ENCODE data around the gene OR2W3.

The OR2W3 gene

GRCh38 chr1:247883346-247883745, 12.0 kb upstream of the OR2W3 start:
- FAIRE-seq (no peak), DNase-seq (ENCODE audit: insufficient read length) (no peak)
- TF ChIP-seq POLR2A (IDR thresholded peaks at IDR 0.05; ENCODE audit: low read depth, low read length) (no peak), TAF1 (IDR thresholded peaks at IDR 0.05; ENCODE audit: borderline replicate concordance, low read depth, low read length) (no peak), POLR2AphosphoS5 (IDR thresholded peaks at IDR 0.05; ENCODE audit: low read depth, low read length) (no peak)

- no peak for TF ChIP-seq POLR2AphosphoS5 (IDR thresholded peaks at IDR 0.05; ENCODE audit: low read depth, low read length)
- TF ChIP-seq POLR2A (IDR thresholded peaks at IDR 0.05; ENCODE audit: low read depth, low read length), result no peak
- no peak for TF ChIP-seq TAF1 (IDR thresholded peaks at IDR 0.05; ENCODE audit: borderline replicate concordance, low read depth, low read length)
- no peak for DNase-seq (ENCODE audit: insufficient read length)
- FAIRE-seq, result no peak
These were observed 10.5 kb upstream of the OR2W3 start for GRCh38 chr1:247884797-247885413.

- FAIRE-seq, result no peak
- no peak for TF ChIP-seq POLR2AphosphoS5 (IDR thresholded peaks at IDR 0.05; ENCODE audit: low read depth, low read length)
- TF ChIP-seq POLR2A (IDR thresholded peaks at IDR 0.05; ENCODE audit: low read depth, low read length), result no peak
- no peak for TF ChIP-seq TAF1 (IDR thresholded peaks at IDR 0.05; ENCODE audit: borderline replicate concordance, low read depth, low read length)
- DNase-seq (ENCODE audit: insufficient read length), result no peak
These were observed 589 bp downstream of the OR2W3 start for GRCh38 chr1:247895976-247896375.

- TF ChIP-seq POLR2A (IDR thresholded peaks at IDR 0.05; ENCODE audit: low read depth, low read length), result no peak
- no peak for TF ChIP-seq TAF1 (IDR thresholded peaks at IDR 0.05; ENCODE audit: borderline replicate concordance, low read depth, low read length)
- no peak for TF ChIP-seq POLR2AphosphoS5 (IDR thresholded peaks at IDR 0.05; ENCODE audit: low read depth, low read length)
- no peak for FAIRE-seq
- DNase-seq (ENCODE audit: insufficient read length), result no peak
These were observed 8.7 kb downstream of the OR2W3 start for GRCh38 chr1:247904122-247904521.

- DNase-seq (ENCODE audit: insufficient read length) (no peak), FAIRE-seq (no peak)
- TF ChIP-seq TAF1 (IDR thresholded peaks at IDR 0.05; ENCODE audit: borderline replicate concordance, low read depth, low read length) (no peak), POLR2A (IDR thresholded peaks at IDR 0.05; ENCODE audit: low read depth, low read length) (no peak), POLR2AphosphoS5 (IDR thresholded peaks at IDR 0.05; ENCODE audit: low read depth, low read length) (no peak)
These were observed 9.8 kb downstream of the OR2W3 start for GRCh38 chr1:247905181-247905580.

- FAIRE-seq (no peak), DNase-seq (ENCODE audit: insufficient read length) (no peak)
- TF ChIP-seq POLR2AphosphoS5 (IDR thresholded peaks at IDR 0.05; ENCODE audit: low read depth, low read length) (no peak), POLR2A (IDR thresholded peaks at IDR 0.05; ENCODE audit: low read depth, low read length) (no peak), TAF1 (IDR thresholded peaks at IDR 0.05; ENCODE audit: borderline replicate concordance, low read depth, low read length) (no peak)
These were observed 10.6 kb downstream of the OR2W3 start for GRCh38 chr1:247905910-247906503.

DNA sequence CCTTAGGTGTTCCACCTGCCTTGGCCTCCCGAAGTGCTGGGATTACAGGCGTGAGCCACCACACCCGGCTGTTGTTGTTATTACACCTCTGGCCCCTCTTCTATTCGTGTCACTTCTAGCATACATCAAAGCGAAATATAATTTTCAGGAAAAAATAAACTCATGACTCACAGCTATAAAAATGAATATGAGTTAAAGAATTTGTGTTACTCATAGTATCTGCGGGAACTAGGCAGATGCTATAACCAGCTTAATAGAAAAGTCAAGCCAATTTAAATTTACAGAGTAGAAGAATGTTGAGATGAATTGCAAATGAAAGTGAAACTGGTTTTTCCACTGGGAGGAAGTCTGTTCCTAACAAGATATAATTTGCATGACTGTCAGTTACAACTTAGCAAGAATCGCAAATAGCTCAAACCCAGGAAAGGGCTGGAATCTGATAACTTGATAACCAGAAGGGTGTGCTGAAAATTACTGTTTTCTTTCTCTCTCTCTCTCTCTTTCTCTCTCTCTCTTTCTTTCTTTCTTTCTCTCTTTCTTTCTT, 11.2 kb downstream of the OR2W3 start:
- DNase-seq (ENCODE audit: insufficient read length) (no peak), FAIRE-seq (no peak)

GRCh38 chr1:247908766-247909165, 13.4 kb downstream of the OR2W3 start:
- FAIRE-seq, result no peak
- no peak for DNase-seq (ENCODE audit: insufficient read length)
- TF ChIP-seq POLR2AphosphoS5 (IDR thresholded peaks at IDR 0.05; ENCODE audit: low read depth, low read length) (no peak), TAF1 (IDR thresholded peaks at IDR 0.05; ENCODE audit: borderline replicate concordance, low read depth, low read length) (no peak), POLR2A (IDR thresholded peaks at IDR 0.05; ENCODE audit: low read depth, low read length) (no peak)

More for the DNA sequence above, 11.2 kb downstream of the OR2W3 start:
- TF ChIP-seq POLR2AphosphoS5 (IDR thresholded peaks at IDR 0.05; ENCODE audit: low read depth, low read length), result no peak
- TF ChIP-seq TAF1 (IDR thresholded peaks at IDR 0.05; ENCODE audit: borderline replicate concordance, low read depth, low read length), result no peak
- no peak for TF ChIP-seq POLR2A (IDR thresholded peaks at IDR 0.05; ENCODE audit: low read depth, low read length)

GRCh38 chr1:247913786-247914185, 18.4 kb downstream of the OR2W3 start:
- FAIRE-seq (no peak), DNase-seq (ENCODE audit: insufficient read length) (no peak)

GRCh38 chr1:247914941-247915662, 19.7 kb downstream of the OR2W3 start:
- DNase-seq (ENCODE audit: insufficient read length) (no peak), FAIRE-seq (no peak)
- TF ChIP-seq POLR2A (IDR thresholded peaks at IDR 0.05; ENCODE audit: low read depth, low read length) (no peak), TAF1 (IDR thresholded peaks at IDR 0.05; ENCODE audit: borderline replicate concordance, low read depth, low read length) (no peak), POLR2AphosphoS5 (IDR thresholded peaks at IDR 0.05; ENCODE audit: low read depth, low read length) (no peak)

More at GRCh38 chr1:247913786-247914185, 18.4 kb downstream of the OR2W3 start:
- TF ChIP-seq POLR2AphosphoS5 (IDR thresholded peaks at IDR 0.05; ENCODE audit: low read depth, low read length), result no peak
- no peak for TF ChIP-seq TAF1 (IDR thresholded peaks at IDR 0.05; ENCODE audit: borderline replicate concordance, low read depth, low read length)
- no peak for TF ChIP-seq POLR2A (IDR thresholded peaks at IDR 0.05; ENCODE audit: low read depth, low read length)

DNA sequence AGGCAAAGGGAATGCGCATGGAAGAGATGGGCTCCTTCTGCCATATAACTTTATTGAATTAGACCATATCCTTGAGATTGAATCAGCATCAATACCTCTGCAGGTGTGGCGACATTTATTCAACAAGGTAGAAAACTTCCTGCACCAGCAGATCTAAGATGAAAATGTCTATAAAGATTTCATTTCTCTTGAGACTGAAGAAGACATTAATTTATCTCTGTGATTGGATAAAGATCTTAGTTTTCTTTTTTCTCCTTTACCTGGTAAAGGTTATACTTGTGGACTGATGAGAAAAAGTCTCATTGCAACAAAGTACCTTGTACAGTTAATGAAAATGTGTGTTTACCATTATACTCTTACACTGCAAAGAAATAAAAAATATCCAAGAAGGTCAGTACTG, 24.6 kb downstream of the OR2W3 start, which contains the start of gene OR2T8:
TSS of gene OR2T8 (plus strand) at position 301 of the 400 bp plus-strand sequence. CDS start 766 bp downstream, outside the sequence.
- TF ChIP-seq TAF1 (IDR thresholded peaks at IDR 0.05; ENCODE audit: borderline replicate concordance, low read depth, low read length) (no peak), POLR2A (IDR thresholded peaks at IDR 0.05; ENCODE audit: low read depth, low read length) (no peak), POLR2AphosphoS5 (IDR thresholded peaks at IDR 0.05; ENCODE audit: low read depth, low read length) (no peak)
- DNase-seq (ENCODE audit: insufficient read length), result no peak
- no peak for FAIRE-seq

Data from GM12892 (cell line).